ENCODE results near the gene ZSCAN26.
"Not testable (repeated sequence)": the region's sequence is repeated elsewhere in the genome, so short reads cannot be mapped to it uniquely, and the experiment has no call there.

The ZSCAN26 gene

DNA sequence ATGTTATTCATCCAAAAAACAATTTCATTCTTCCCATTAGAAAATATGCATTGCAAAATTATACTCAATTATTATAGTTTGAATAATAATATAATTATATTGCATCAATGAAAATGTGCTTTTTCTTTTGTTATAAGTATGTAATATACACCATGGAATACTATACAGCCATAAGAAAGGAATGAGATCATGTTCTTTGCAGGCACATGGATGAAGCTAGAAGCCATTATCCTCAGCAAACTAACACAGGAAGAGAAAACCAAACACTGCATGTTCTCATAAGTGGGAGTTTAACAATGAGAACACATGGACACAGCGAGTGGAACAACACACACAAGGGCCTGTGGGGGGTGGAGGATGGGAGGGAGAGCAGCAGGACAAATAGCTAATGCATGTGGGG lies 9.9 kb upstream of the ZSCAN26 start:
- DNase-seq: no peak

DNA sequence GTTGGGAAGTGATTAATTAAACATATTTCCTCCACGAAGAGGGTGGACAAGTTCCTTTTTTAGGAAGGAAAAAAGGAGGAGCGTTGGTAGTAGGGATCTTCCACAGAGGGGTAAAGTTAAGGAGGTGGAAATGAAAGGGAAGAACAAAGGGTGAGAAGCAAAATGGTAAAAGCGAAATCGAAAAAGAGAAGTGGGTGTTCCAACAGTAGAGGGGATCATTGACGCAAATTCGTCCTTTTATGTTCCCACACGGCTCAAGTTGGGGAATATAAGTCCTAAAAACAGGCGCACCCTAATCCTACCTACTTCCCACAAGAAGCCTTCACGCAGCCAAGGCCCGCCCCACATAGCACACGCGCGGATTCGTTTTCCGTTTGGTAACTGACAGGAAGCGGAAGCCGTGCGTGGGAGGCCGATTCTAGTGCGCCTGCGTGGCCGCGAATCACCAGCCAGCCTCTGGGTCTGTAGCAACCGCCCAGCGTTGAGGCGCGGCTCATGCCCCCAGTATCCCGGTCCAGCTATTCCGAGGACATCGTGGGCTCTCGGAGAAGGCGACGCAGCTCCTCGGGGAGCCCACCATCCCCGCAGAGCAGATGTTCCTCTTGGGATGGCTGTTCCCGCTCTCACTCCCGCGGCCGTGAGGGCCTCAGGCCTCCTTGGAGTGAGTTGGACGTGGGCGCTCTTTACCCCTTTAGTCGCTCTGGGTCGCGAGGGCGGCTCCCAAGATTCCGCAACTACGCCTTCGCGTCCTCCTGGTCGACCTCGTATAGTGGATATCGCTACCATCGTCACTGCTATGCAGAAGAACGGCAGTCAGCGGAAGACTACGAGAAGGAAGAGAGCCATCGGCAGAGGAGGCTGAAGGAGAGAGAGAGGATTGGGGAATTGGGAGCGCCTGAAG lies 7.8 kb upstream of the ZSCAN26 start, which contains the start of gene NKAPL:
Gene NKAPL (plus strand): TSS at position 421 of the 901 bp plus-strand sequence. CDS start 75 bp downstream, at position 496.
- no peak for DNase-seq

DNA sequence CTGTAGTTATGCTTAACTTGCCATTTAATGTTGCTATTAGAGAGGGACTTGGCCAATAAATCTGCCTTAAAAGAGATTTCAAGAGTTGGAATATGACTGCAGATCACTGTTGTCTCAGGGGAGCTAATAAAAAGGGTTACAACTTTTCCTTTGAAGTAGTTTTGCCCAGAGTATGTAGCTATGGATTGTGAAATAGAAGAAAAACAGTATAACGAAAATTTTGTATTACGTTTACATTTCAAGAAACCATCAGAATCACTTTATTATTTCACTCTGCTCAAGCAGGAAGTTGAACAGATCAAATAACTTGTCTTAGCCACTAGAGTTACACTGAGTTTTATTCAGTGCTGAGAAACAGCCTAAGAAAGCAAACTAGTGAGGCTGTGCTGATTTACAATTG lies 3.0 kb upstream of the ZSCAN26 start:
- DNase-seq: no peak

DNA sequence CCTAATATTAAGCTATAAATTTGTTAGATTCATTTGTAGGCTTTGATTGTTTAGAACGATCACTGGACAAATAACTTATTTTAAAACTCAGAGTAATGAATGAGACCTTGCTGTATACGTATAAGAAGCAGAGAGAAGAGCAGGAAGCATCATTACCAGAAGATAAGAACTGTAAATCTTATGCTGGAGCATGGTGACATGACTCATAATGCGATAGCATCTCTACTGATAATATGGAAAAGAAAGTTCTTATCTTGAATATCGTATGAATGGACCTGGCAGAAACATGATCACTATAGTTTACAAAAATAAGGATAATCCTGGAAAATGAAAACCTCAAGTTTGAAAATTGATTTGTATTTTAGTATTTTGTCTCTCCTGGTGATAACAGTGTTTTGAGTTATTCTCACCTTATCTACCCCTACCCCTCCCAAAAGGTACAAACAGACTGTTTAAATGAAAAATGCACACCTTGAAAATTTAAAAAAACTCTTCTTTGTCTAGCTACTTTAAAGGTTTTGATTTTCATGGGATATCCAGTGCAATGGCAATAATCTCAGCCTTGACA lies 2.0 kb upstream of the ZSCAN26 start:
- DNase-seq: no peak

DNA sequence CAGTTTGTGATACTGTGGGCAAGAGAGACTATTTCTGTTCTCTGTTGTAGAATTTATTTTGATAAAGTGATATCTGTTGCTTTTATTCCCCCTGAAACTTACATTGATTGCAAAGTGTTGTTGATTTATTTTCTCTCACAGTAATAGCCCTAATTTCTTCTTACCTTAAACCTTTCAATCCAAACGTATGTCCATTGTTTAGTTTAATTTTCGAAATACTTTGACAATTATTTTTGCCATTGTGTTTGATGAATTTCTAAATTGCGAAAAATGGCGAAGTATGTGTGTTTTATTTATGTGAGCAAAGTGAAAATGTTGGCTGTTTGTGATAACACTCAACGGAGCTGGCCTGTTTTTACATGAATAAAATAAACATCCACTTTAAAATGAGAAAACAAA lies 381 bp upstream of the ZSCAN26 start:
- no peak for DNase-seq

DNA sequence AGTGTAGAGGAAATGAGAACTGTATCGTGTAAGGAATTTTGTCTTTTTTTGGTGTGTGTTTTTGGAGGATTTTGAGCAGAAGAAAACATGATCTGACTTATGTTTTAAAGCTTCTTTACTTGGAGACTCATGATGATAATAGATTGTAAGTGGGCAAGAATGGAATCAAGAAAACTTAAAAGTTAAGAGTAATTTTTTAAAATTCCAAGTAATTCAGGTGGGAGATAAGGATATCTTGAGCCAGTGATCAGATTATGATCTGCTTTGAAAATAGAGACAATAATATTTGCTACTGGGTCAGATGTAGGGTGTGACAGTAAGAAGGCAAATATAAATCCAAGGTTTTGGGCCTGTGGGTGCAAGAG lies 734 bp downstream of the ZSCAN26 start:
- DNase-seq: no peak

DNA sequence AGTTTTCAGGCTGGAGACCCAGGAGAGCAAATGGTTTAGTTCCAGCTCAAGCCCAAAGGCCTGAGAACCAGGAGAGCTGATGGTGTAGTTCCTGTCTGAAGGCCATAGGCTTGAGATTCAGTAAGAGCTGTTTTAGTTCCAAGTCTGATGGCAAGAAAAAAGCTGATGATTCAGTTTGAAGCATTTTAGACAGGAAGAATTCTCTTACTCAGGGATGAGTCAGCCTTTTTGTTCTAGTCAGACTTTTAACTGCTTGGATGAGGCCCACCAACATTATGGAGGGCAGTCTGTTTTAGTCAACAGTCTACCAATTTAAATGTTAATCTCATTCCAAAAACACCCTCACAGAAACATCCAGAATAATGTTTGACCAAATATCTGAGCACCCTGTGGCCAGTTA lies 2.5 kb downstream of the ZSCAN26 start:
- no peak for DNase-seq

DNA sequence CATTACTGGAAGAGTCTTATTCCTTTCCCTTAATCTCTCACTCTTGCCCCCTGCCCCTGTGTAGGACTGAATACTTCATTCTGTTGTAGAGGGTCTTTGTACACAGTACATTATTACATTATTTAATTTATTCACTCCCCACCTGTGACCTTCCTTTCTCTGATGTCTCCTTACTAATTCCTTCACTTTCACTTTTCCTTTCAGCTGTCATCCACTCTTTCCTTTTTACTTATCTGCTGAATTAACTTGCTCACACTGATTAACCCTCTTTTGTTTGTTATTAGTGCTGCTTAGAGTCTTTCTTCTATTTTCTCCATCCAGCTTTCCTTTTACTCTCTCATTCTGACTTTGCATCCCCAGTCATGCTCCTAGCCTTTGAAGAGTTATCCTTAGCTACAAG lies 7.9 kb downstream of the ZSCAN26 start:
- no peak for DNase-seq

DNA sequence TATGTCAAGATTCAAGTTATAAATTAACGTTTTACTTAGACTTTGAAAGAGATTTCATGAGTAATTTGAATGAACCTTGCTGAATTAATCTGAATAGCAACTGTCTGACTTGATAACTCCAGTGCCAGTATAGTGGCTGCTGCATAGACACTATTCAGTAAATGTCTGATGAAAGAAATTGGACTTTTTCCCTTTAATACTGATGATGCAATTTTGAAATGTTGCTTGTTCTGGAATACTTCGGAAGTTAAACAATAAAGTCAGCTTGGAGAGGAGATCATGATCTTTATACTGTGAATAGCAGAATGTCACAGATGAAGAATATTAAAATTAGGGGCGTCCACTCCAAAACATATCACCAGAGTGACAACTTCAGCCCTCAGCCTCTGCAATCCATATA lies 10.8 kb downstream of the ZSCAN26 start:
- DNase-seq: no peak

DNA sequence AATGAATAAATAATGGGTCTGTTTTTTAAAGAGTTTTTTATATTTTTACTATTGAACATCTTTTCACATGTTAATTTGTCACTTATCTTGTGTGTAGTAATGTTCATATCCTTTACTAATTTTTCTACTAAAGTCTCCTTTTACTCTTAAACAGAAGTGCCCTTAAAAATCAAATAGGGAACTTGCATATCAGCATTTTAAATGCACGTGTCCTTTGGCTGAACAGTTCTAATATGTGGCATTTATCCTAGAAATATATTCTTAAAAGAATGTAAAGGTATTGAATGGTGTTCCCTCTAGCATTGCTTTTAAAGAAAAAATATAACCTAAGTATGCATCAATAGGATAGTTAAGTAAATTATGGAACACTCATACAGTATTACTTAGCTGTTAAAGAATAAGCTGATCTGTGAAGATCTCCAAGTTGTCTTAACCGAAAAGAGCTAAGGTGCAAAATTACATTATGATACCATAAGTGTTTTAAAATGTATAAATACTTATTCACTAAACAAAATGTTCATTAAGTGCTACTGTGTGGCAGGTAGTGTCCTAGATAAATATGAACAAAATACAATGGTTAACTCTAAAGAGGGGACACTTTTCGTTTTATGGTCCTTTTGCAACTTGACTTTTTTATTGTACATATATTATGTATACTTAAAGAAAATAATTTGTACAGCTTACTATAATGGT lies 13.8 kb downstream of the ZSCAN26 start:
- no peak for DNase-seq

DNA sequence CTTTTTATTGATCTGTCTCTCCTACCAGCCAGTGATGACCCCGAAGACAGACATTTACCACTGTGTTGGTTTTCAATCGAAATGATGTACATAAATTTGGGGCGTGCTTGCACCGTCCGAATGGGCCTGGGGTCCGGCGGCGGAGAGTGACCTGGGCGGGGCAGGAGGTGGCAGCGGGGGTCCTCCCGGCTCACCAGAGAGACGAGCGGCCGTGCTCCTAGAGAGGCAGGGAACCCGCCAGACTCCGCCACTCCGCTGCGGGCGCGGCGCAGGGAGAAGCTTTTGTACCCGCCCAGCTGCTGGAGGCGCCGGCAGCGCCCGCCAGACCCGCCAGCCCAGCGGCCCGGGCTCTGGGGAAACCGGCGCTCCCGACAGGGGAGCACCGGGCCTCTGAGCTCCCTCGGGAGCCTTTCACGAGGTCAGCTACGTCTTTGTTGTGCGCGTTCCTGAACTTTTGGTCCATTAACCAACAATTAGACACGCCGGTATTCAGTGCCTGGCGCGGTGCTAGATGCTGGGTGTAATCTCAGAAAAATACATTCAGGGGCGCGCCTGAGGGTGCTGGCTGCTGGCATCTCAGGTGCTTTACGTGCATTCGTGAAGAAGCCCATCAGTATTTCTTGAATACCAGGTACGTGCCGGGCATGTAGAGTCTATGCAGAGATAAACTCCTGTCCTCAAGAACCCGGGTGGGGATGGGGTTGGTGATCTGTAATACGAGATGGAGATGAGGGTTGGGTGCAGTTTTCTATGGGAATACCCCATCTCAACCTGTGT lies 14.5 kb downstream of the ZSCAN26 start, which contains the start of gene PGBD1:
Gene PGBD1 (plus strand): TSS at position 285 of the 777 bp plus-strand sequence. CDS start 2,242 bp downstream, outside the sequence.
- DNase-seq: peak; percentile 33

DNA sequence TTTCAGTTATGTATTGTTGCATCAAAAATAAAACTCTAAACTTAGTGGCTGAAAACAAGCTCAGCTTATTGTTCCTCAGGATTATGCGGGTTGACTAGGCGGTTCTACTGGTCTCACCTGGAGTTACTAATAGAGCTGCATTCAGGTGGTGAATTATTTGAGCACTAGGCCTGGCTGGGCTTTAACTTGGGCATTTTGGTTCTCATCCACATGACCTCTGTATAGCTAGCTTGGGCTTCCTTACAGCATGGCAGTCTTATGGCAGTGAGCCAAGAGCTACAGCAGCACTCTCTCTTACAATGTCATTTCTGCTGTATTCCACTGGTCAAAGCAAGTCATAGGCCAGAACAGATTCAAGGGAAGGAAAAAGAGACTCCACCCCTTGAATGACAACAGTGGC lies 16.0 kb downstream of the ZSCAN26 start:
- no peak for DNase-seq

DNA sequence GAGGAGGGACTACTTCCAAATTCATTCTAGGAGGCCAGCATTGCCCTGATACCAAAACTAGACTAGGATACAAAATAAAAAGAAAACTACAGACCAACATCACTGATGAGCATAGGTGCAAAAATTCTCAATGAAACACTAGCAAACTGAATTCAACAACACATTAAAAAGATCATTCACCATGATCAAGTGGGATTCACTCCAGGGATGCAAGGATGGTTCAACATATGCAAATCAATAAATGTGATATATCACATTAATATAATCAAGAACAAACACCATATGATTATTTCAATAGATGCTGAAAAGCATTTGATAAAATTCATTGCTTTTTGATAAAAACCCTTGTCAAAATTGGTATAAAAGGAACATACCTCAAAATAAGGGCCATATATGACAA lies 24.6 kb downstream of the ZSCAN26 start:
- no peak for DNase-seq

DNA sequence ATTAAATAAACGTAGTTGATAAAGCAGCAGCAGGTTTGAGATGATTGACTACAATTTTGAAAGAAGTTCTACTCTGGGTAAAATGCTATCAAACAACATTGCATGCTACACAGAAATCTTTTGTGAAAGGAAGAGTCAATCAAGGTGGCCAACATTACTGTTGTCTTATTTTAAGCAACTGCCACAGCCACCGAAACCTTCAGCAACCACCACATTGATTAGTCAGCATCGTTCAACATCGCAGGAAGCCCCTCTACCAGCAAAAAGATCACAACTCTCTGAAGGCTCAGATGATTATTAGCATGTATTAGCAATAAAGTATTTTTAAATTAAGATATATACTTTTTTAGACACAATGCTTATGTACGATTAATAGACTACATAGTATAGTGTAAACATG lies 28.4 kb downstream of the ZSCAN26 start:
- DNase-seq: no peak

DNA sequence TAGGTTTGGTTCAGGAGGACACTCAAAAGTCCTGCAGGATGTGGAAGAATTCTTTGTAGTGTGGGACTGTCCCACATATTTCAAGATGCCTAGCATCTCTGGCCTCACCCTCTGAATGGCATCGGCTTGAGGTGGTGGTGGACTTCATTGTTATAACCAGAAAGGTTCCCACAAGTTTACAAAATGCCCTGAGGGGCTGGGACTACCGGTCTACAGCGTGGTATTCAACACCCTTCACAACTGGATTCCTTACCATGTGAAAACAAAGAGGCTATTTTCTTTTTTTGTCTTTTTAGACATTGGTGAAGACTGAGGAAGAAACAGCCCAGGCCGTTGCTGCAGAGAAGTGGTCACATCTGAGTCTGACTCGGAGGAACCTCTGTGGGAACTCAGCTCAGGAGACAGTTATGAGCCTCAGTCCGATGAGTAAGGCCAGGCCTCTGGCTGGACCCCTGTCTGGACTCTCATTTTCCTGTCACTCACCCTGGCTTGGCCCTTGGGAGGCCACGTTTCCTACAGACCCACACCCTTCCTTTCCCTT lies 29.6 kb downstream of the ZSCAN26 start:
- no peak for DNase-seq

DNA sequence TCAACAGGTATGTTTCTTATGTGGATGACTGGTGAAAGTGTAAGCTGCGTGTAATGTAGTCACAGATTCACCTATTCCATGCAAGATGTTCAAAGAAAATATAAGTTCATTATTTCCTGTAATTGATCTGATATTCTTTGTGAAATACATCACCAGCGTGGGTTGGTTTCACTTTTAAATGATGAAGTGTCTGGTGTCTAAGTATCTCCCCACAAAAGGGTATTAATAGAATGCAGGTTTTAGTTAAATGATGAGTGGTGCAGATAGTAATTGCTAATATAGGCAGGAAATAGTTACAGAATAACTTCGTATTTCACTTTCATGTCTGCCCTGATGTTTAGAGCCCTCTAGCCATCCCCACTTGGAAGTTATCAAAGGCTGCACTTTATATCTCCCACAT lies 36.6 kb downstream of the ZSCAN26 start:
- DNase-seq: no peak

DNA sequence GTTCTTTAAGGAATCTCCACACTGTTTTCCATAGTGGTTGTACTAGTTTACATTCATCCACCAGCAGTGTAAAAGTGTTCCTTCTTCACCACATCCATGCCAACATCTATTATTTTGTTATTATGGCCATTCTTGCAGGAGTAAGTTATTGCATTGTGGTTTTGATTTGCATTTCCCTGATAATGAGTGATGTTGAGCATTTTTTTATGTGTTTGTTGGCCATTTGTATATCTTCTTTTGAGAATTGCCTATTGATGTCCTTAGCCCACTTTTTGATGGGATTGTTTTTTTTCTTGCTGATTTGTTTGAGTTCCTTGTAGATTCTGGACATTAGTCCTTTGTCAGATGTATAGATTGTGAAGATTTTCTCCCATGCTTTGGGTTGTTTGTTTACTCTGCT lies 39.4 kb downstream of the ZSCAN26 start:
- not testable (repeated sequence) for DNase-seq

DNA sequence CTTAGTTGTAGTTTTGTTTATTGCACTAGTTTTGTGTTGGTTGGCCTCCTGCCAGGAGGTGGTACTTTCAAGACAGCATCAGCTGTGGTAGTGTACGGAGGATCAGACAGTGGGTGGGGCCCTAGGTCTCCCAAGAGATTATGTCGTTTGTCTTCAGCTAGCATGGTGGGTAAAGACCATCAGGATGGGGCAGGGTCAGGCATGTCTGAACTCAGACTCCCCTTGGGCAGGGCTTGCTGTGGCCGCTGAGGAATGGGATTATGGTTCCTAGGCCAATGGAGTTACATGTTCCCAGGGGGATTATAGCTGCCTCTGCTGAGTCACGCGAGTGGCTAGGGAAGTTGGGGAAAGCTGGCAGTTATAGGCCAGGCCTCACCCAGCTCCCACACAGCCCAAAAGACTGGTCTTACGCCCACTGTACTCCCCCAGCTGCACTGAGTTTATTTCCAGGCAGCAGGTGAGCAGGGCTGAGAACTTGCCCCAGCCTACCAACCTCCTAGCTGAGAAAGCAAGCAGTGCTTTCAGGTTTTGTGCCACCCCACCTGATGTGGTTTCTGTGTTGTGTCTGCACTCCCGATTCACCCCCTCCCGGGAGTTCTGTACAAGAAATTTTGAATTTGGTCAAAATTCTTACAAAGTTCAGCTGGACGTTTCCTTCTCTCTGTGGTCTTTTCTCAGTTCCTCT lies 44.3 kb downstream of the ZSCAN26 start:
- DNase-seq: no peak

DNA sequence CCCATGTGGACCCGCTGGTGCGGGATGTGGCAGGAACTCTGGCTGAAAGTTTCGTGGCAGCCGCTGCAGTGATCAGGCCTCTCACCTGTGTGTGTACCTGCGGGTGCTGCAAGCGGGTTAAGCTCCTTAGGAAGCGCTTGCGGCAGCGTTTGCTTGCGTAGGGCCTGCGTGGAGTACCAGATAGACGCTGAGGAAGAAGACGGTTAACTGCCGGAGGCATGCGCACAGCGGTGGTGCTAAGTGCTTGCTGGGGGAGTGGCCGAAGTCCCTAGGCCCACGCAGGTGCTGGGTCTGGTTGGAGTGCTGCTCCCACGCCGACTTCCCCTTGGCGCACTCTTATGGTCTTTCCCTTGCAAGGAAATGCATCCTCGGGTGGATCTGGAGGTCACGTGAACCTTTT lies 46.0 kb downstream of the ZSCAN26 start:
- no peak for DNase-seq

DNA sequence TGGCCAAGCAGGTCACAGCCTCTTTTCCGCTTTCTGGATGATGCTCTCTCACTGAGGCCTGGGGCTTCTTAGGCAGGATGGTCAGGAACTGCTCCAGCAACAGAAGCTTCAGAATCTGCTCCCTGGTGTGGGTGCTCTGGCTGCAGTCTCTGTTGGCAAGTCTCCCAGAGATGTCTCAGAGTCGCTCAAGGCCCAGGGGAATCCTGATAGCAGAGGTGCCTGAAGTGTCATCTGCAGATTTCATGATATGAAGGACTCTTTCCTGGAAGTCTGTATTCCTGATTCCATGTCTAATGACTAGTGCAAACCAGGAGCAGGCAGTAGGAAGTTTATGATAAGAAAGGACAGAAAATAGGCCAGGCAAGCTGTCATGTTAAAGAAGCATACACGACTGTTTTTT lies 48.7 kb downstream of the ZSCAN26 start:
- no peak for DNase-seq

DNA sequence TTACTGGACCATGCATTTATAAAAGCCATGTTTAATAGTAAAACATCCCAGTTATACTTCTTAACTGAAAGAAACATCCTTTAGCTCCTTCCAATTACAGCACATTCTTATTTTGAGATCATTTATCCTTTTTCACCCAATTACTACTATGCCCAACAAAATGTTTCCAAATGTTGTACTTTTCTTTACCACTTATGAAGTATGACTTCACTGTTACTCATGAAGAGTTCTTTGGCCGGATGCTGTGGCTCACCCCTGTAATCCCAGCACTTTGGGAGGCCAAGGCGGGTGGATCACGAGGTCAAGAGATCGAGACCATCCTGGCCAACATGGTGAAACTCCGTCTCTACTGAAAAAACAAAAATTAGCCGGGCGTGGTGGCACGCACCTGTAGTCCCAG lies 50.9 kb downstream of the ZSCAN26 start:
- not testable (repeated sequence) for DNase-seq

DNA sequence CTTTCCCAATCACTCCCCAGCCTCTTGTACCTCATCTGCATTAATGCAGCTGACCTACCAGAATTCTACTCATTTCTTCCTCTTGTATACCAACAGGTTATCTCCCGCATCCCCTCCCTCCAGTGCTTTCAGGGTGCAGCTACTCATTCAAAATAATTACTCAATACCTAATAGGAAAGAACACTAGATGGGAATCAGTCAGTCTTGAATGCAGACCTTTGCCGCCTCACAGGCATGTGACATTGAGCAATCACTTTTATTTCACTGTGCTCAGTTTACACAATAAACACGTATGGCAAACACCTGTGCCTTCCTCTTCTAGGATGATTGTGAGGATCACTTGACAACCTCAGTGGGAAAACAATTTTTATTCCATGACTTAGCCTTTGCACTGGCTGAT lies 55.7 kb downstream of the ZSCAN26 start:
- DNase-seq: no peak

Data from NCI-H524 treated with DMSO at 0.1 percent for 48 hours (cell line).